GM19438 (cell line): ENCODE measurements around the gene OR5B17.
"Not testable (repeated sequence)": the region's sequence is repeated elsewhere in the genome, so short reads cannot be mapped to it uniquely, and the experiment has no call there.

Experiments
- ATAC-seq: cut with Tn5 transposase; IDR thresholded peaks from one replicate; pipeline ENCODE4 v1.9.1; 2021; ENCODE audit warnings: low read depth; ENCODE audit not compliant: unreplicated experiment

OR5B17 gene

GRCh38 chr11:58358969-58359368, at the start of gene OR5B17:
OR5B17 (minus strand) TSS chr11:58359069; CDS start chr11:58359069, 0 bp downstream.
- ATAC-seq, result no peak

DNA sequence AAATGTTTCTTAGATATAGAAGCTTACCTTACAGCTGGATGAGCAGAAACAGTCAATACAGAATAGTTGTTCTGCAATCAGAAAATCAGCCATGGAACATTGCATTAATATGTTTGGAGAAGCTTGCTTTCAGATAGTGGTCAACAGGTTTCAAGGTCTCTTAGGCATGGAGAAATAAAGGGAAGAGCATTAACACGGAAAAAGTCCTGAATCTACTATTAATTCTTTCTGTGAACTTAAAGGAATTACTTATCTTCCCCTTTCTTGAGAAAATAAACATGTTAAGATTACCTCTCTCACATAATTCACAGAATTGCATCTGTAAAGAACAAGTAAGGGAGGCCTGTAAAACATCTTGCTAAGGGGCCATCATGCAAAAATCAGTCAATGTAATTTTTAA, 47.9 kb upstream of the OR5B17 start, which contains the start of gene OR5B3:
Gene OR5B3, minus strand, starts transcription at position 101 of the 400 bp plus-strand sequence. CDS start 3,465 bp downstream, outside the sequence.
- ATAC-seq, result no peak

DNA sequence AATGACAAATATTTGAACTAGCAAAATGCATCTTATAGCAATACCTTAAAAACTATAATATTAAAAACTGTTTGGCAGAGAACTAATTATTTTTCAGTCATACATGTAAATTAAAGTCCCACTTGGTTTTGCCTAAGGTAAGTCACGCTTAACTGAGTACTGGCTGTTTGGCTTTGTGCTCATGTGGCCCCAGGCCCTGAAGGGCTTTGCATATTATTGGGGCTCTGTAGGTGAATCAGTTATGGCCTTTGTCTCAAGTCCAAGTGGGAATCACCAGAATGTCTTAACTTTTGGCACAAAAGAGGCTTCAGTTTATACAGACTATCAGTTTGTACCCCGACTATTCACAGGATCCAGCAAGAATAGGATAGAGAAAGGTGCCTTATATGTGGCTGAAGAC, 40.8 kb upstream of the OR5B17 start:
- ATAC-seq, result not testable (repeated sequence)

DNA sequence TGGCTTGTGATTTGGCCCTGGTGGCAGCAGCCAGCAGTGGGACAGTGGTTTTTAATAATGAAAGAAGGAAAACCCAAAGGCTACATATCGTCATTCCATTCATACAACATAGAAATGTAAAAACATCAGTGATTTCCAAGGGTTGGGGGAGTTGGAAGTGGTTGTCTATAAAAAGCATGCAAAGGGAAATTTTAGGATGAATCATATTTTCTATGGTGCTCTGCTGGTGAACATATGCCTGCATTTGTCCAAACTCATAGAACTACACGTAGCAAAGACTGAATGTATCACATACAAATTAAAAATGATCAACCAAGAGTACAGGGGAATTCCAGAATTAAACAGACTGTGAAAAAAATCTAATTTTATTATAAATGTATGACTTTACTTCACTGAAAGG, 36.7 kb upstream of the OR5B17 start:
- no peak for ATAC-seq

- no peak for ATAC-seq
Measured at GRCh38 chr11:58394195-58394594, 35.3 kb upstream of the OR5B17 start.

- ATAC-seq, result no peak
Measured at GRCh38 chr11:58392746-58393145, 33.9 kb upstream of the OR5B17 start.

DNA sequence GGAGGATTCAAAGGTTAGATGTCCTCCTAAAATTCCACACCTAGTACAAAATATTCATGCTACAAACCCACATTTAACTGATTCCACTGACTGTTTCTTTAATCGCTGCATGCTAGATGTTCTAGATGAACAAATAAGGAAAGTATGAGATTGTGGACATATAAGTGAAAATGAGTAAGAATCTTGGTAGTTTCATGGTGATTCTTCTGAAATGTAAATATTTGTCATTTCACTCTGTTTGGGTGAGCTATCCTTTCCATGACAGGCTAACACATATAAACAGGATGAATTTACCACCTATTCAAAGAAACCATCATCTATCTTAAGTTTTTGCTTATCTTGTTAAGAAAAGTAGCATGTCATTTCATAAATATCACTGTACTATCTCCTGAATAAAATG, 33.0 kb upstream of the OR5B17 start:
- ATAC-seq, result no peak

DNA sequence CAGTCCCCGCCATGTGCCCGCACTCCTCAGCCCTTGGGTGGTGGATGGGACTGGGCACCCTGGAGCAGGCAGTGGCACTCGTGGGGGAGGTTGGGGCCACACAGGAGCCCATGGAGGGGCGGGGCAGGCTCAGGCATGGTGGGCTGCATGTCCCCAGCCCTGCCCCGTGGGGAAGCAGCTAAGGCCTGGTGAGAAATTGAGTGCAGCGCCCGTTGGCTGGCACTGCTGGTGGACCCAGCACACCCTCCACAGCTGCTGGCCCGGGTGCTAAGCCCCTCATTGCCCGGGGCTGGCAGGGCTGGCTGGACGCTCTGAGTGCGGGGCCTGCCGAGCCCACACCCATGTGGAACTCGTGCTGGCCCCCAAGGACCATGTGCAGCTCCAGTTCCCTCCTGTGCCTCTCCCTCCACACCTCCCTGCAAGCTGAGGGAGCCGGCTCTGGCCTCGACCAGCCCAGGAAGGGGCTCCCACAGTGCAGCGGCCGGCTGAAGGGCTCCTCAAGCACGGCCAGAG, 31.7 kb upstream of the OR5B17 start:
- ATAC-seq, result no peak

- ATAC-seq, result no peak
Measured at GRCh38 chr11:58354727-58355126, 4.1 kb downstream of the OR5B17 start.

- ATAC-seq, result no peak
Measured at GRCh38 chr11:58345204-58345603, 13.7 kb downstream of the OR5B17 start.

- ATAC-seq, result no peak
Measured at GRCh38 chr11:58334708-58335107, 24.2 kb downstream of the OR5B17 start.

DNA sequence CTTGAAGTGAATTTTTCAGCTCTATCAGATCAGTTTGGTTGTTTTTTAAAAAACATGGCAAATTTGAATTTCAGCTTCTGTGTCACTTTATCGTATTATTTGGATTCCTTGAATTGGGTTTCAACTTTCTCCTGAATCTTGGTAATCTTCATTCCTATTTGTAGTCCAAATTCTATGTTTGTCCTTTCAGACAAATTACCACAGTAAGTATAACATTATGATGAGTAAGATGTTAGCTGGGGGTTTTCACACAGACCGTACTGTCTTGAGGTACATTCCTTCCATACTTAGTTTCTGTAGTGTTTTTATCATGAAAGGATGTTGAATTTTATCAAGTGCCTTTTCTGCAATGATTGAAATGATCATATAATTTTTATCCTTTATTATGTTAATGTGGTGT, 28.0 kb downstream of the OR5B17 start:
- ATAC-seq, result no peak

DNA sequence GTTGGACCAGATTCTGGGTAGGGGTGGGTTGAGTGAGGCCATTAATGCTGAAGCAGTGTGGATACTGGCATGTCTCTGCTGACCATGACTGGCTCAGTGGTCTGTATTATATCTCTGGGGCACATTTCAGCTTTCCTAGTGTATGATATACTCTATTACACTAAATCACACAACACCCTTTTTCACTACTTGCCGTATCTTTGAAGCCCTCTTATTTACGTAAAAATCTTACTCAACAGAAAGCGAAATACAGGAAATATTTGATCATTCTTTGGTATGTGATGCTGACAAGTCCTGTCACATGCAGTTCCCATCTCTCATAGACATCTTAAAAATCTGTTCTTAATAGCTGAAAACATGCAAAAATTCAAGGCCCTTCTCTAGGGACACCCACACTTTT, 40.3 kb downstream of the OR5B17 start:
- ATAC-seq, result no peak

GRCh38 chr11:58316142-58316541, 42.7 kb downstream of the OR5B17 start:
- ATAC-seq, result no peak
